HepG2 (cell line): ENCODE data around the gene RPL23. TPM values are rescaled to one million over a fixed set of nuclear protein-coding genes. Genes with fewer than 3 reads are reported as not detected.
A peak's percentile ranks its signal among the peaks of the same experiment; 100 is the strongest.

ENCODE experiments used
- FOXA3 ChIP-seq: IDR thresholded peaks from 2 replicates; pipeline ENCODE4 v1.6.1; 2016; ENCODE audit warnings: missing genetic modification reagents, missing compliant biosample characterization
- FOXP1 ChIP-seq, 2 experiments: fragments of 450-650 bp in 1 of 2; IDR thresholded peaks; 2 replicates each; pipeline ENCODE4 v1.6.1; 2017 to 2018; ENCODE audit warnings: antibody characterized with exemption in 1 of 2
- KDM5B ChIP-seq: sonication (generic); formaldehyde crosslinking; IDR thresholded peaks from 2 replicates; pipeline ENCODE4 v1.4.0; 2020; ENCODE audit warnings: missing genetic modification reagents, mild to moderate bottlenecking, borderline replicate concordance
- MAZ ChIP-seq, 2 experiments: sonication (generic) in 1 of 2; formaldehyde crosslinking in 1 of 2; IDR thresholded peaks; 2 replicates each; pipeline versions ENCODE4 v1.5.0 to v1.6.1; 2012 to 2020; ENCODE audit warnings: low read depth in 2 of 2, mild to moderate bottlenecking in 2 of 2, borderline replicate concordance in 1 of 2, improper control_type of control experiment in 1 of 2, low read length in 1 of 2, missing genetic modification reagents in 1 of 2, moderate library complexity in 1 of 2
- POLR2A ChIP-seq, 2 experiments: IDR thresholded peaks; 2 replicates each; pipeline ENCODE4 v1.6.1; 2011; ENCODE audit warnings: low read depth in 2 of 2, low read length in 2 of 2, mild to moderate bottlenecking in 1 of 2, moderate library complexity in 1 of 2; ENCODE audit not compliant: insufficient read depth in 1 of 2
- SALL2 ChIP-seq: sonication (generic); formaldehyde crosslinking; IDR thresholded peaks from 2 replicates; pipeline ENCODE4 v1.8.1; 2023; ENCODE audit warnings: mild to moderate bottlenecking, missing genetic modification reagents, inconsistent platforms
- SRSF1 ChIP-seq: fragments of 200-400 bp; formaldehyde crosslinking; optimal IDR thresholded peaks from 2 replicates; pipeline ENCODE3; 2017; ENCODE audit warnings: mild to moderate bottlenecking, low read depth, low read length, moderate library complexity
- TSC22D2 ChIP-seq: sonication (generic); formaldehyde crosslinking; IDR thresholded peaks from 2 replicates; pipeline ENCODE4 v1.5.1; 2020; ENCODE audit warnings: missing genetic modification reagents, mild to moderate bottlenecking, borderline replicate concordance
- U2AF2 ChIP-seq: fragments of 200-400 bp; formaldehyde crosslinking; IDR thresholded peaks from 2 replicates; pipeline ENCODE4 v1.6.1; 2017; ENCODE audit warnings: low read depth, mild to moderate bottlenecking, low read length
- ZBTB3 ChIP-seq: sonication (generic); formaldehyde crosslinking; IDR thresholded peaks from 2 replicates; pipeline ENCODE4 v1.4.0; 2020; ENCODE audit warnings: low read depth, mild to moderate bottlenecking, moderate library complexity, missing genetic modification reagents, borderline replicate concordance
- ZFP36L2 ChIP-seq: sonication (generic); formaldehyde crosslinking; IDR thresholded peaks from 2 replicates; pipeline ENCODE4 v1.4.0; 2020; ENCODE audit warnings: missing genetic modification reagents
- ZFYVE20 ChIP-seq: sonication (generic); formaldehyde crosslinking; IDR thresholded peaks from 2 replicates; pipeline ENCODE4 v1.8.0; 2023; ENCODE audit warnings: low read depth, mild to moderate bottlenecking, moderate library complexity, missing genetic modification reagents, borderline replicate concordance
- ZNF10 ChIP-seq: sonication (generic); formaldehyde crosslinking; IDR thresholded peaks from 2 replicates; pipeline ENCODE4 v1.4.0; 2020; ENCODE audit warnings: mild to moderate bottlenecking, low read depth, missing genetic modification reagents, borderline replicate concordance
- ZNF333 ChIP-seq: sonication (generic); formaldehyde crosslinking; IDR thresholded peaks from 2 replicates; pipeline ENCODE4 v1.4.0; 2020; ENCODE audit warnings: mild to moderate bottlenecking, missing genetic modification reagents, borderline replicate concordance
- ZNF569 ChIP-seq: sonication (generic); formaldehyde crosslinking; IDR thresholded peaks from 2 replicates; pipeline ENCODE4 v1.5.0; 2020; ENCODE audit warnings: mild to moderate bottlenecking, missing genetic modification reagents, moderate library complexity, borderline replicate concordance
- ZNF644 ChIP-seq: IDR thresholded peaks from 2 replicates; pipeline ENCODE4 v1.6.1; 2016; ENCODE audit warnings: low read depth
- ZSCAN21 ChIP-seq: sonication (generic); formaldehyde crosslinking; IDR thresholded peaks from 2 replicates; pipeline ENCODE4 v1.8.0; 2022; ENCODE audit warnings: mild to moderate bottlenecking, missing genetic modification reagents, moderate library complexity, borderline replicate concordance
- polyA plus RNA-seq, 8 experiments: library from polyadenylated mRNA; depleted of rRNA in 3 of 8; stranded (reverse) in 7 of 8; unstranded in 1 of 8; fragments of >200 nt; fragmentation: Illumina TruSeq in 4 of 8; extraction: Trizol in 4 of 8; gene quantifications; 2 replicates each; pipeline versions ENCODE4 v1.2.1 to v1.2.3, GENCODE V29; 2011 to 2016; ENCODE audit warnings: low read depth in 4 of 8, missing spikeins in 1 of 8, mixed read lengths in 1 of 8; ENCODE audit not compliant: insufficient read depth in 1 of 8
- total RNA-seq, 5 experiments: library from RNA; depleted of rRNA; stranded (reverse); fragments of >200 nt; fragmentation: Illumina TruSeq; extraction: Trizol; gene quantifications; 2 replicates each; pipeline ENCODE4 v1.2.3, GENCODE V29; 2016; ENCODE audit warnings: low read depth in 1 of 5
- TF ChIP-seq, protein P1 (sequence below): sonication (generic); formaldehyde crosslinking; IDR thresholded peaks from 2 replicates; pipeline ENCODE4 v1.4.0; 2020; ENCODE audit warnings: missing genetic modification reagents, mild to moderate bottlenecking, borderline replicate concordance
- TF ChIP-seq, protein P2 (sequence below): sonication (generic); formaldehyde crosslinking; IDR thresholded peaks from 2 replicates; pipeline ENCODE4 v1.4.0; 2020; ENCODE audit warnings: missing genetic modification reagents
- TF ChIP-seq, protein P3 (sequence below): sonication (generic); formaldehyde crosslinking; IDR thresholded peaks from 2 replicates; pipeline ENCODE4 v1.4.0; 2020; ENCODE audit warnings: missing genetic modification reagents, mild to moderate bottlenecking, borderline replicate concordance

Gene RPL23
- total and polyA plus RNA-seq, 2 of the 13 experiments (the other 11 are each of a cell fraction or from before 2014, with no cell fraction given), result 2,790 to 4,860 TPM

DNA sequence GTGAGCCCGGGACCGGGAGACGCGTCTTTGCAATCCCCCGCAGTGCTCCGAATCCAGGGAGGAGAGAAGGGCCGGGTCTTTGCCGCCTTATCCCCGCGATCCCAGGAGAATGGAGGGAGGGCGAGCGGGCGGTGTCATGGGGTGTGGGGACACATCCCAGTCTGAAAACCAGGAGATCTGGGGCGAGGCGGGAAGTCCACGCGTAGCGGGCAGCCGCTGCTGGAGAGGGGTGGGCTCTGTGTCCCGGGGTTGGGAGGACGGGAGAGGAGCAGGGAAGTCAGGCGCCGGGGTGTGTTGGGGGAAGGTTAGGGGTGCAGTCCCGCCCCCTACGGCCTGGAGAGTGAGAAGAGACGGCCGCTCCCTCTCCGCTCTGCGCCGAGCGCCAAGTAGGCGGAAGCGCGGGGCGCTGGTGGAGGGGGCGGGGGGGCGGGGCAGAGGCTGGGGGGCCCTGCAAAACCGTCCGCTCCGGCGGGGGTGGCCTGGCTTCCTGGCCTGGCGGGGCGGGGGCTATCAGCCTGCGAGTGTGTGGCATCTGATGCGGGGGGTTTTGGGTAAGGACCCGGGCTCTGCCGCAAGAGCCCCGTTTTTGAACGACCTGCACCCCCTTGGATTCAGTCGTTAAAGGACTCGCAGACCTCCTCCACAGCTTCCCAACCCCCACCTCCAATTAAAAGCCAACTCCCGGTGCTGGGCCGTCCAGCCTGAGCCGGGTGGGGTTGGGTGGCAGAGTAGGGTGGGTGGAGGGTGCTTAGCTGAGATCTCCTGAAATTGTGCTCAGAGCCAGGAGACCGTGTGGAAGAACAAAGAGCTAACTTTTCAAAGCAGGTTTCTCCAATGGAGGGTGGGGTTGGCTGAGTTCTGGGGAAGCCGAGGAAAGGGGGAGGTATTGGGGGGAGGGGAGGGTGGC, 17.0 kb upstream of the RPL23 start (continued):
- TF ChIP-seq, protein P1, sequence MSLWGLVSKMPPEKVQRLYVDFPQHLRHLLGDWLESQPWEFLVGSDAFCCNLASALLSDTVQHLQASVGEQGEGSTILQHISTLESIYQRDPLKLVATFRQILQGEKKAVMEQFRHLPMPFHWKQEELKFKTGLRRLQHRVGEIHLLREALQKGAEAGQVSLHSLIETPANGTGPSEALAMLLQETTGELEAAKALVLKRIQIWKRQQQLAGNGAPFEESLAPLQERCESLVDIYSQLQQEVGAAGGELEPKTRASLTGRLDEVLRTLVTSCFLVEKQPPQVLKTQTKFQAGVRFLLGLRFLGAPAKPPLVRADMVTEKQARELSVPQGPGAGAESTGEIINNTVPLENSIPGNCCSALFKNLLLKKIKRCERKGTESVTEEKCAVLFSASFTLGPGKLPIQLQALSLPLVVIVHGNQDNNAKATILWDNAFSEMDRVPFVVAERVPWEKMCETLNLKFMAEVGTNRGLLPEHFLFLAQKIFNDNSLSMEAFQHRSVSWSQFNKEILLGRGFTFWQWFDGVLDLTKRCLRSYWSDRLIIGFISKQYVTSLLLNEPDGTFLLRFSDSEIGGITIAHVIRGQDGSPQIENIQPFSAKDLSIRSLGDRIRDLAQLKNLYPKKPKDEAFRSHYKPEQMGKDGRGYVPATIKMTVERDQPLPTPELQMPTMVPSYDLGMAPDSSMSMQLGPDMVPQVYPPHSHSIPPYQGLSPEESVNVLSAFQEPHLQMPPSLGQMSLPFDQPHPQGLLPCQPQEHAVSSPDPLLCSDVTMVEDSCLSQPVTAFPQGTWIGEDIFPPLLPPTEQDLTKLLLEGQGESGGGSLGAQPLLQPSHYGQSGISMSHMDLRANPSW (CRISPR knock-in tag), result no peak
- TF ChIP-seq ZNF333 (CRISPR knock-in tag), result 0 out of 2 replicates have a peak, but pooled peaks have one; percentile 8
- TF ChIP-seq, protein P2, sequence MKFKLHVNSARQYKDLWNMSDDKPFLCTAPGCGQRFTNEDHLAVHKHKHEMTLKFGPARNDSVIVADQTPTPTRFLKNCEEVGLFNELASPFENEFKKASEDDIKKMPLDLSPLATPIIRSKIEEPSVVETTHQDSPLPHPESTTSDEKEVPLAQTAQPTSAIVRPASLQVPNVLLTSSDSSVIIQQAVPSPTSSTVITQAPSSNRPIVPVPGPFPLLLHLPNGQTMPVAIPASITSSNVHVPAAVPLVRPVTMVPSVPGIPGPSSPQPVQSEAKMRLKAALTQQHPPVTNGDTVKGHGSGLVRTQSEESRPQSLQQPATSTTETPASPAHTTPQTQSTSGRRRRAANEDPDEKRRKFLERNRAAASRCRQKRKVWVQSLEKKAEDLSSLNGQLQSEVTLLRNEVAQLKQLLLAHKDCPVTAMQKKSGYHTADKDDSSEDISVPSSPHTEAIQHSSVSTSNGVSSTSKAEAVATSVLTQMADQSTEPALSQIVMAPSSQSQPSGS, result no peak
- TF ChIP-seq FOXP1 (IDR thresholded peaks at IDR 0.05), result no peak
- no peak for TF ChIP-seq FOXP1 (CRISPR knock-in tag; IDR thresholded peaks at IDR 0.05)
- no peak for TF ChIP-seq ZNF644 (CRISPR knock-in tag)
- TF ChIP-seq FOXA3 (CRISPR knock-in tag), result no peak
- peak; percentile 68; the same call in 1 of the 2 replicates for TF ChIP-seq ZNF569 (CRISPR knock-in tag)
- no peak for TF ChIP-seq MAZ (IDR thresholded peaks at IDR 0.05; ENCODE audit: borderline replicate concordance, low read depth, low read length)
- no peak; the same call in 1 of the 2 replicates for TF ChIP-seq MAZ (CRISPR knock-in tag; IDR thresholded peaks at IDR 0.05; ENCODE audit: low read depth)
- TF ChIP-seq, protein P3, sequence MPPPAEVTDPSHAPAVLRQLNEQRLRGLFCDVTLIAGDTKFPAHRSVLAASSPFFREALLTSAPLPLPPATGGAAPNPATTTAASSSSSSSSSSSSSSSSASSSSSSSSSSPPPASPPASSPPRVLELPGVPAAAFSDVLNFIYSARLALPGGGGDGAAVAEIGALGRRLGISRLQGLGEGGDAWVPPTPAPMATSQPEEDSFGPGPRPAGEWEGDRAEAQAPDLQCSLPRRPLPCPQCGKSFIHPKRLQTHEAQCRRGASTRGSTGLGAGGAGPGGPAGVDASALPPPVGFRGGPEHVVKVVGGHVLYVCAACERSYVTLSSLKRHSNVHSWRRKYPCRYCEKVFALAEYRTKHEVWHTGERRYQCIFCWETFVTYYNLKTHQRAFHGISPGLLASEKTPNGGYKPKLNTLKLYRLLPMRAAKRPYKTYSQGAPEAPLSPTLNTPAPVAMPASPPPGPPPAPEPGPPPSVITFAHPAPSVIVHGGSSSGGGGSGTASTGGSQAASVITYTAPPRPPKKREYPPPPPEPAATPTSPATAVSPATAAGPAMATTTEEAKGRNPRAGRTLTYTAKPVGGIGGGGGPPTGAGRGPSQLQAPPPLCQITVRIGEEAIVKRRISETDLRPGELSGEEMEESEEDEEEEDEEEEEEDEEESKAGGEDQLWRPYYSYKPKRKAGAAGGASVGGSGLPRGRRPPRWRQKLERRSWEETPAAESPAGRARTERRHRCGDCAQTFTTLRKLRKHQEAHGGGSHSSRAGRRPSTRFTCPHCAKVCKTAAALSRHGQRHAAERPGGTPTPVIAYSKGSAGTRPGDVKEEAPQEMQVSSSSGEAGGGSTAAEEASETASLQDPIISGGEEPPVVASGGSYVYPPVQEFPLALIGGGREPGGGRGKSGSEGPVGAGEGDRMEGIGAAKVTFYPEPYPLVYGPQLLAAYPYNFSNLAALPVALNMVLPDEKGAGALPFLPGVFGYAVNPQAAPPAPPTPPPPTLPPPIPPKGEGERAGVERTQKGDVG, result no peak
- TF ChIP-seq KDM5B (CRISPR knock-in tag), result peak; percentile 38; the same call in 1 of the 2 replicates
- TF ChIP-seq TSC22D2 (CRISPR knock-in tag), result 0 out of 2 replicates have a peak, but pooled peaks have one; percentile 5
- TF ChIP-seq POLR2A (IDR thresholded peaks at IDR 0.05; ENCODE audit: insufficient read depth in 1 of 2, low read depth in 2 of 2, low read length in 2 of 2), result no peak; a peak in 1 of 4 replicates
- peak; percentile 86; the same call in 1 of the 2 replicates for TF ChIP-seq ZBTB3 (CRISPR knock-in tag)
- TF ChIP-seq SRSF1, result no peak
- no peak for TF ChIP-seq ZFP36L2 (CRISPR knock-in tag)
- no peak for TF ChIP-seq SALL2
- 0 out of 2 replicates have a peak, but pooled peaks have one; percentile 33 for TF ChIP-seq ZSCAN21
- no peak for TF ChIP-seq ZFYVE20 (CRISPR knock-in tag)
- no peak for TF ChIP-seq ZNF10 (CRISPR knock-in tag)
- TF ChIP-seq U2AF2, result no peak
